ENCODE measurements around the gene CMTM4. TPM values are rescaled to one million over a fixed set of nuclear protein-coding genes. Genes with fewer than 3 reads are reported as not detected.

Gene CMTM4
- total and polyA plus RNA-seq, 12 donors, result 4.5 to 14.6 (median 11.7) TPM

DNA sequence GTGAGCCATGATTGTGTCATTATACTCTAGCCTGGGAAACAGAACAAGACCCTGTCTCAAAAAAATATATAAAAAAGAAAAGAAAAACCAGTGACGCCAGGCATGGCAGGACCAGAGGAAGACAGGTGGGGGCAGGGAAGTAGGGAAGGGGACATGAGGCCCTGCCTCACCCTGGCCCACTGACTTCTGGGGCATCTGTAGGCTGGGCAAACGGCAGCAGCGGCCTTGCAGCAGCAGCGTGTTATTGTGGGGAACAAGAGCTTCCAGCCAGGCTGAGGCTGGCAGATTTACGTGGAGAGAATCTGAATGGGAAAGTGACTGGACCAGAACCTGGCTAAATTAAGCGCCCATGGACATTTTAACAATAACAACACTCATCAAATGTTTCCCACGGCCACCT is 19.4 kb downstream of the CMTM4 start:
- ATAC-seq, result no peak
- no peak overlapping the region for H3K27ac ChIP-seq

DNA sequence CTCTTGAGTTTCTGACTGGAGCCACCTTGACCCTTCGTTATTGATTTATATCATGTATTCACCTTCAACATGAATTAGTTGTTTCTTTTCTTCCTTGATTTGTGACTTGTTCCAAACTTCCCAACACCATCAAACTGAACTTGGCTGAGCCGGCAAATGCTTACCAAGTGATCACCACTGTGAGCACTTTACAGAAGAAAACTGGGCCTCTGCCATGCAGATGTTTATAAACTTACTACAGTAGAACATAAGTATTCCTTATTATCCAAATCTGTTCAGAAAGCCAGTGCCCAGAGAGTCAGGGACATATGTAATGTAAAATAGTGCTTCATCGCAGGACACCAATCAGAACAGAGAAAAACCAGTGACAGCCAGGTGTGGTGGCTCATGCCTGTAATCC is 19.9 kb downstream of the CMTM4 start:
- WGBS, 2 donors, result 92 to 94% methylated on average over 3 of the region's 3 CpGs
- Histone ChIP-seq H3K4me1 (no peaks in the 10 kb centered on the region), H3K27me3 (no peaks in the 10 kb centered on the region), H3K27ac (no peak overlapping the region), H3K4me3 (no peak overlapping the region), H3K9me3 (no peaks in the 10 kb centered on the region), H3K36me3 (peaks cover 0 to 12% (median 0%) of the 10 kb centered on the region in 9 donors)
- ATAC-seq (no peak), DNase-seq (no peak)
- intact Hi-C loops (cut with DNase I), result no loop called here
- TF ChIP-seq, protein P1, sequence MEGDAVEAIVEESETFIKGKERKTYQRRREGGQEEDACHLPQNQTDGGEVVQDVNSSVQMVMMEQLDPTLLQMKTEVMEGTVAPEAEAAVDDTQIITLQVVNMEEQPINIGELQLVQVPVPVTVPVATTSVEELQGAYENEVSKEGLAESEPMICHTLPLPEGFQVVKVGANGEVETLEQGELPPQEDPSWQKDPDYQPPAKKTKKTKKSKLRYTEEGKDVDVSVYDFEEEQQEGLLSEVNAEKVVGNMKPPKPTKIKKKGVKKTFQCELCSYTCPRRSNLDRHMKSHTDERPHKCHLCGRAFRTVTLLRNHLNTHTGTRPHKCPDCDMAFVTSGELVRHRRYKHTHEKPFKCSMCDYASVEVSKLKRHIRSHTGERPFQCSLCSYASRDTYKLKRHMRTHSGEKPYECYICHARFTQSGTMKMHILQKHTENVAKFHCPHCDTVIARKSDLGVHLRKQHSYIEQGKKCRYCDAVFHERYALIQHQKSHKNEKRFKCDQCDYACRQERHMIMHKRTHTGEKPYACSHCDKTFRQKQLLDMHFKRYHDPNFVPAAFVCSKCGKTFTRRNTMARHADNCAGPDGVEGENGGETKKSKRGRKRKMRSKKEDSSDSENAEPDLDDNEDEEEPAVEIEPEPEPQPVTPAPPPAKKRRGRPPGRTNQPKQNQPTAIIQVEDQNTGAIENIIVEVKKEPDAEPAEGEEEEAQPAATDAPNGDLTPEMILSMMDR (IDR thresholded peaks at IDR 0.05), result no peak

More for the DNA sequence above, 19.4 kb downstream of the CMTM4 start:
- DNase-seq, result no peak
- Histone ChIP-seq H3K36me3 (peaks cover 0 to 12% (median 0%) of the 10 kb centered on the region in 9 donors), H3K4me1 (no peaks in the 10 kb centered on the region), H3K9me3 (no peaks in the 10 kb centered on the region), H3K27me3 (no peaks in the 10 kb centered on the region), H3K4me3 (no peak overlapping the region)
- intact Hi-C loops (cut with DNase I), result no loop called here
- TF ChIP-seq, protein P1 (IDR thresholded peaks at IDR 0.05), result no peak
- 87 to 90% methylated on average over 7 of the region's 7 CpGs for WGBS, 2 donors

DNA sequence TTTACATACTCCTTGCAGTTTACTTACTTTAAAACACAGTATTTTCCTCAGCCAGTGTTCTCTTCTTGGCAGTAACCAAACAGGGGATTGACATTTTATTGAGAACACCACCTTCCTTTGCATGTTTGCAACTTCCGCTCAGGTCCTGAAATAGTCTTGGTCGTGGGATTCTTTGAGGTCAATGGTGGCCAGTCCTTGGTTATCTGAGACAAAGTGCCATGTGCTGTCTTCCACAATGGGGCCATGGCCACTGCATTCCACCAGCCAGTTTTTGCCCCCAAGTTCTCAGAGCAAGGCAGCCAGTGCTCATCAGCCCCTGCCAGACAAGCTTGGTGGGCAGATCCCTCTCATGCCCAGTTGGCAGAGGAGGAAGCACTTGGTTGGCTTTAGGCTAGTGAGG is 22.9 kb downstream of the CMTM4 start:
- Histone ChIP-seq H3K36me3 (peaks cover 0 to 9% (median 0%) of the 10 kb centered on the region in 9 donors), H3K27me3 (no peaks in the 10 kb centered on the region), H3K9me3 (no peaks in the 10 kb centered on the region), H3K27ac (no peak overlapping the region), H3K4me1 (peaks cover 0 to 8% (median 0%) of the 10 kb centered on the region in 9 donors), H3K4me3 (no peak overlapping the region)
- intact Hi-C loops (cut with DNase I), result no loop called here
- DNase-seq (no peak), ATAC-seq (no peak)
- TF ChIP-seq, protein P1 (IDR thresholded peaks at IDR 0.05), result no peak
- WGBS, 2 donors, result 81 to 87% methylated on average over 2 of the region's 2 CpGs

DNA sequence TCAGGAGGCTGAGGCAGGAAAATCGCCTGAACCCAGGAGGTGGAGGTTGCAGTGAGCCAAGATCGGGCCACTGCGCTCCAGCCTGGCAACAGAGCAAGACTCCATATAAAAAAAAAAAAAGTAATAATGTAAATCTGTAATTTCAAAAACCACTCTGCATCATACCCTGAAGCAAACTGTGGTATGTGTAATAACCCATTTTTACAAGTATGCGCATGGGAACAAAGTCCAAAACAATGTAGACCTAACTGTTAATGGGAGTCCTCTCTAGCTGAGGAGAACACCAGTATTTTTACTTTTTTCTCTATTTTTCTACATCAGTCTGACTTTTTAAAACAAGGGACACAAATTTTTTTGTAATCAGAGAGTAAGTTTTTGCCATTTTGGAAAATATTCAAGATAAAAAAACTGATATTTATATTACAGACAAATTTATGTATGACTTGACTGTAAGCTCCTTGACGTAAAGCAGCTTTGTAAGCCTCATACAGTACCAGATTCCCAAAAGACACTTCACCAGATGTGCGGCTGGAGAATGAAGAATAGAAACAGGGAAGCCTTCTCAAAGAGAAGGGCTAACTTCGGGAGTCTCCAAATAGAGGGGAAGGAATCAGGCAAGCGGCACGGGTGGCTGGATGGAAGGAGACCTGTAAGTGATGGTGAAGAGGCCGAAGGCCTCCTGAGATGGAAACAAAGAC is 25.7 kb downstream of the CMTM4 start:
- ATAC-seq (no peak), DNase-seq (no peak)
- intact Hi-C loops (cut with DNase I), result no loop called here
- TF ChIP-seq, protein P1 (IDR thresholded peaks at IDR 0.05), result no peak
- Histone ChIP-seq H3K4me3 (no peak overlapping the region), H3K9me3 (no peaks in the 10 kb centered on the region), H3K4me1 (peaks cover 0 to 8% (median 0%) of the 10 kb centered on the region in 9 donors), H3K36me3 (no peaks in the 10 kb centered on the region), H3K27me3 (no peaks in the 10 kb centered on the region), H3K27ac (no peak overlapping the region)
- 91 to 94% methylated on average over 10 of the region's 10 CpGs for WGBS, 2 donors

All from heart right ventricle (tissue), 16 donors.